ENCODE results near the gene UGT2B11. TPM values are rescaled to one million over a fixed set of nuclear protein-coding genes. Genes with fewer than 3 reads are reported as not detected.
"Not testable (repeated sequence)": the region's sequence is repeated elsewhere in the genome, so short reads cannot be mapped to it uniquely, and the experiment has no call there.

Gene UGT2B11
- total RNA-seq, 1 donor from 2014 or later = not detected

DNA sequence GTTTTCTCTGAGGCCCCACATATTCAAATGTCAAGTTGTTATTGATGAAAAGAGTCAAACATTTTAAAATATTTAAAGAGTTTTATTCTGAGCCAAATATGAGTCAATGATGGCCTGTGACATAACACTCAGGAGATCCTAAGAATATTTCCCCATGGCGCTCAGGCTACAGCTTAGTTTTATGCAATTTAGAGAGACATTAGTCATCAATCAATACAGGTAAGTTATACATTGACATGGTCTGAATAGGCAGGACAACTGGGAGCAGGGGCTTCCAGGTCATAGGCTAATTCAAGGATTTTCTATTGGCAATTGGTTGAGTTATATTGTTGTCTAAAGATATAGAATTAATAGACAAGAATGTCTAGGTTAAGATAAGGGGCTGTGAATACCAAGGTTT is 34.7 kb downstream of the UGT2B11 start:
- not testable (repeated sequence) for H3K4me3 ChIP-seq (ENCODE audit: low read depth, low read length); H3K36me3 ChIP-seq (ENCODE audit: control insufficient read depth, insufficient read depth, low read length); H3K27me3 ChIP-seq (ENCODE audit: control insufficient read depth, insufficient read depth, low read length); DNase-seq (ENCODE audit: low read depth)

DNA sequence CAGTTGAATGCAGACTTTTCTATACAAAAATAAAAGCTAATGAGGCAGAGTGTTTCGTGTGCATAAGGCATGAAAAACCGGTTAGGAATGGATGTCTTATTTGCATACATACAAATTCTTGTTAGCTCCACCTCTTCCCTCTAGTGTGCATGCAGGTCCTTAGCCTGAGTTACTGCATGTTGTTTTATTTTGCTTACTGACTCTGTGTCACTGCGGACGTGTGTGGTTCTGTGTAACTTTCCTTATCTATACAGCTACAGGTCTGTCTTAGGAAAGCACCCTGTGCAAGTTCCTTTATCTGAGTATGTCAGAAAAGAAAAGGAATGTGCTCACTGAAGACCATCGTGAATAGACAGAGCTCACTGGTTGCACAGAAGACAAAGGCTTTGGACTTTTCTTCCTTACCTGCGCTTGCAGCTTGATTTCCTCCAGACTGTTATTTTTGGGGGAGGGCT is 35.8 kb downstream of the UGT2B11 start:
- H3K4me3 ChIP-seq (ENCODE audit: low read depth, low read length); H3K36me3 ChIP-seq (ENCODE audit: control insufficient read depth, insufficient read depth, low read length); H3K27me3 ChIP-seq (ENCODE audit: control insufficient read depth, insufficient read depth, low read length); DNase-seq (ENCODE audit: low read depth): not testable (repeated sequence)

DNA sequence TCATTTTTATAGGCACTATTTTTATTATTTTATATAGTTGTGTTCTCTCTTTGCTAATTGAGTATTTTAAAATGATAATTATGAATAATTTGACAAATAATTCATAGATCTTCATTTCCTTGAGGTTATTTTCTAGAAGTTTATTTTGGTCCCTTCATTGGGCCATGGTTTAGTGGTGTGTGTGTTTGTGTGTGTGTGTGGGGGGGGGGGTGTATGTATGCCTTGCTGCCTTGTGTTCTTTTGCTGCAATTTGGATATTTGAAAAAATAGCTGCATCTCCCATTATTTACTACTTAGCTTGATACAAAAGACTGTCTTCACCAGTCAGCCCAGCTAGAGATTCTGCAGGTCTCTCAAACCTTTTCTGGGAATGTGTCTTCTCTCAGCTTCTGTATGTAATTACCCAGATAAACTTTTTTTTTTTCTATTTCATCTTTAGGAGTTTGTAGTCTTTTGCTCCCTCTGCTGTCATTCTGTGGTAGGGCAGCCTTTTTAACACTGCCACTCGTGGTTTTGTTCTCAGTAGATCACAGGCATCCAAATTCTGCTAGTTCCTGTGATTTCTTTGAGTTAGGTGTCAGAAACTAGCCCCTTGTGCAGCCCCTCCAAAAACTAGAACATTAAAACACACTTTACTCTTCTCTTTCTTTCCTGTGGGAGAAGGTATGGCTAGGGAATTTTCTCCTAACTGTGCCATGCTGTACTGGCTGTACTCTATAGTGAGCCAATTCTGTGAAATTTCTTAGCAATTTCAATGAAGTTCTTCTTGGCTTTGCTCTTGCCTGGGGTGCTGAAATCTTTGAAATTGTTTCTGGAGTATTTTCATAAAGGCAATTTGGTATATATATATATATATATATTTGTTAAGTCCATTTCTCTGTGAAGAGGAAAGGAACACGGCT is 44.1 kb downstream of the UGT2B11 start:
- not testable (repeated sequence) for H3K36me3 ChIP-seq (ENCODE audit: control insufficient read depth, insufficient read depth, low read length); H3K4me3 ChIP-seq (ENCODE audit: low read depth, low read length); H3K27me3 ChIP-seq (ENCODE audit: control insufficient read depth, insufficient read depth, low read length)
- peak; percentile 4 for DNase-seq (ENCODE audit: low read depth)
- TF ChIP-seq, protein P1, sequence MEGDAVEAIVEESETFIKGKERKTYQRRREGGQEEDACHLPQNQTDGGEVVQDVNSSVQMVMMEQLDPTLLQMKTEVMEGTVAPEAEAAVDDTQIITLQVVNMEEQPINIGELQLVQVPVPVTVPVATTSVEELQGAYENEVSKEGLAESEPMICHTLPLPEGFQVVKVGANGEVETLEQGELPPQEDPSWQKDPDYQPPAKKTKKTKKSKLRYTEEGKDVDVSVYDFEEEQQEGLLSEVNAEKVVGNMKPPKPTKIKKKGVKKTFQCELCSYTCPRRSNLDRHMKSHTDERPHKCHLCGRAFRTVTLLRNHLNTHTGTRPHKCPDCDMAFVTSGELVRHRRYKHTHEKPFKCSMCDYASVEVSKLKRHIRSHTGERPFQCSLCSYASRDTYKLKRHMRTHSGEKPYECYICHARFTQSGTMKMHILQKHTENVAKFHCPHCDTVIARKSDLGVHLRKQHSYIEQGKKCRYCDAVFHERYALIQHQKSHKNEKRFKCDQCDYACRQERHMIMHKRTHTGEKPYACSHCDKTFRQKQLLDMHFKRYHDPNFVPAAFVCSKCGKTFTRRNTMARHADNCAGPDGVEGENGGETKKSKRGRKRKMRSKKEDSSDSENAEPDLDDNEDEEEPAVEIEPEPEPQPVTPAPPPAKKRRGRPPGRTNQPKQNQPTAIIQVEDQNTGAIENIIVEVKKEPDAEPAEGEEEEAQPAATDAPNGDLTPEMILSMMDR (IDR thresholded peaks at IDR 0.05; ENCODE audit: insufficient read depth, low read length, poor library complexity, severe bottlenecking) = peak; percentile 58

DNA sequence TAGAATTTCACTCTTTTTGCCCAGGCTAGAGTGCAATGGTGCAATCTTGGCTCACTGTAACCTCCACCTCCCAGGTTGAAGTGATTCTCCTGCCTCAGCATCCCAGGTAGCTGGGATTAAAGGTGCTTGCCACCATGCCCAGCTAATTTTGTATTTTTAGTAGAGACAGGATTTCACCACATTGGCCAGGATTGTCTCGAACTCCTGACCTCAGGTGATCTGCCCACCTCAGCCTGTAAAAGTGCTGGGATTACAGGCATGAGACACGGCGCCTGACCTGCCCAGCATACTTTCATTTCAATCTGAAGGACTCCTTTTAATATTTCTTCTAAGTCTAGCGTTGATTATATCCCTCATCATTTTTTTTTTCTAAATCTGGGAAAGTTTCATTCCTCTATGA is 45.4 kb downstream of the UGT2B11 start:
- H3K4me3 ChIP-seq (ENCODE audit: low read depth, low read length); H3K36me3 ChIP-seq (ENCODE audit: control insufficient read depth, insufficient read depth, low read length); H3K27me3 ChIP-seq (ENCODE audit: control insufficient read depth, insufficient read depth, low read length); DNase-seq (ENCODE audit: low read depth): not testable (repeated sequence)

DNA sequence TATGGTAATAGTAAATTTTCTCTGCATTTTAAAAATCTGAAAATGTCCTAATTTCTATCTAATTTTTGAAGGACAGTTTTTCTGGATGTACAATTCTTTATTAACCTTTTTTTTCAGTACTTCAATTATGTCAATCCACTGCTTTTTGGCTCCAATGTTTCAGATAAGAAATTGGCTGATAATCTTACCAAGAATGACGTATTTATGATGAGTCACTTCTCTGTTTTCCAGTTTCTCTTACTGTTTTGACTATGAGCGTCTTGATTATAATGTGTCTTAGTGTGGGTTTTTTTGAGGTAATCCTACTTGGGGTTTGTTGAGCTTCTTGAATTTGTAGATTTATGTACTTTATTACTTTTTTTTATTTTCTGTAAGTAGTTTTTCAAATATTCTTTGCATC is 47.2 kb downstream of the UGT2B11 start:
- H3K36me3 ChIP-seq (ENCODE audit: control insufficient read depth, insufficient read depth, low read length) = no peaks in the 10 kb centered on the region
- no peaks in the 10 kb centered on the region for H3K27me3 ChIP-seq (ENCODE audit: control insufficient read depth, insufficient read depth, low read length)
- TF ChIP-seq, protein P1 (IDR thresholded peaks at IDR 0.05; ENCODE audit: insufficient read depth, low read length, poor library complexity, severe bottlenecking) = no peak
- DNase-seq (ENCODE audit: low read depth) = no peak
- no peak overlapping the region for H3K4me3 ChIP-seq (ENCODE audit: low read depth, low read length)

DNA sequence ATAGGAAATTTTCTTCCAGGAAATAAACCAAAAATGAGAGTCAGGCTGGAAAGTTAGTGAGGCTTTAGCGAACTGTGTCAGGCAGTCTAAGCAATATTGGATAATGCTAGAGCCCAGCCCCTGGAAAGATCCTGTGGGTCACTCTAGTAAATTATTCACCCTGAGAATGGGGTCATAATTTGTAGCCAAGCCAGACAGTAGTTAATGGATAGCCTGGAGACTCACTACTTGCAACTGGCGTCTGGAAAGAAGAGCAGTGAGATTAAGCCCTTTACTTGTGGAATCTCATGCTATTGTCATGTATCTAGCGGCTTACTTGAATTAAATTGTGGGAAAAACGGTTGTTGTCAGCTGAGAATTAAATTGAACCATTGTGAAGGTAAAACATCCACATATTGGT is 48.2 kb downstream of the UGT2B11 start:
- not testable (repeated sequence) for H3K36me3 ChIP-seq (ENCODE audit: control insufficient read depth, insufficient read depth, low read length); H3K27me3 ChIP-seq (ENCODE audit: control insufficient read depth, insufficient read depth, low read length); H3K4me3 ChIP-seq (ENCODE audit: low read depth, low read length)
- DNase-seq (ENCODE audit: low read depth) = peak; percentile 48

DNA sequence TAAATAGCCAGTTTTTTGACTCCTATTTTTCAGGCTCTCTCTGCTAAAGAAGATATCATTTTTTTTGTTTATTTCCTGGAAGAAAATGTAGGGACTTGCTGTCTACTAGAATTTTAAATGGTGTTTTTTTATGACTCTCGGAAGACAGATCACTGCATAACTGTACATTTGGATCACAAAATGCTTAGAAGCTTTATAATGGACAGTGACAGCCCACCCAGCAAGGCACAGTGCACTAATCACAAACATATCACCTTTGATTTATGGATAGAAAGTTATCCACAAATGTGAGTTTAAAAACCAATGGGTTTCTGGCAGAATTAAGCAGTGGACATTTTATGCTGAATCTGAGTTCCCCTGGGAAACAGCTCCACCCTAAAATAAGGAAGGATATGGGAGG is 48.8 kb downstream of the UGT2B11 start:
- not testable (repeated sequence) for H3K36me3 ChIP-seq (ENCODE audit: control insufficient read depth, insufficient read depth, low read length); H3K4me3 ChIP-seq (ENCODE audit: low read depth, low read length); DNase-seq (ENCODE audit: low read depth); H3K27me3 ChIP-seq (ENCODE audit: control insufficient read depth, insufficient read depth, low read length)

DNA sequence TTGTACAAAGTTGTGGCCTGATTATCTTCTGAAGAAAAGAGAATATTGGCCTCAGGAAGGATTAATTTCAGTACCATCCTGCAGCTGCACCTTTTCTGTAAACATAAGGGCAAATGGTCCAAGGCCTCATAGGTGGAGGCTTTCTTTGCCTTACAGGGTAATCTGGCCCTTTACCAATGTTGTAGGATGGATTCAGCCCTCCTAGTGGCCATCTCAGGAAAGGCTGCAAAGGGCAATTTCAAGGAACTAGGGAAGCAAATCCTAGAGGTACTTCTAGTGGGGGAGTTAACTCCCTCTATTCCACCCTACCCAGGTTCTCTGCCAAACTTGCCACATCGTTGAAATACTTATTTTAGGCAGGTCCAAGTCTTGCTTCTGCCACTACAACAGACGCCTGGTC is 57.6 kb downstream of the UGT2B11 start:
- no peak for DNase-seq (ENCODE audit: low read depth)
- Histone ChIP-seq H3K4me3 (ENCODE audit: low read depth, low read length) (no peak overlapping the region), H3K36me3 (ENCODE audit: control insufficient read depth, insufficient read depth, low read length) (no peaks in the 10 kb centered on the region), H3K27me3 (ENCODE audit: control insufficient read depth, insufficient read depth, low read length) (no peaks in the 10 kb centered on the region)
- TF ChIP-seq, protein P1 (IDR thresholded peaks at IDR 0.05; ENCODE audit: insufficient read depth, low read length, poor library complexity, severe bottlenecking) = peak; percentile 33

Measured in kidney epithelial cell (primary cell).